Left hindlimb (tissue), 1 donor: ENCODE results near the gene LIMCH1.
"Not testable (repeated sequence)": the region's sequence is repeated elsewhere in the genome, so short reads cannot be mapped to it uniquely, and the experiment has no call there.

Experiments used
- DNase-seq: peaks from one replicate; pipeline ENCODE4 v3.0.0-alpha.2; 2018

Gene LIMCH1

DNA sequence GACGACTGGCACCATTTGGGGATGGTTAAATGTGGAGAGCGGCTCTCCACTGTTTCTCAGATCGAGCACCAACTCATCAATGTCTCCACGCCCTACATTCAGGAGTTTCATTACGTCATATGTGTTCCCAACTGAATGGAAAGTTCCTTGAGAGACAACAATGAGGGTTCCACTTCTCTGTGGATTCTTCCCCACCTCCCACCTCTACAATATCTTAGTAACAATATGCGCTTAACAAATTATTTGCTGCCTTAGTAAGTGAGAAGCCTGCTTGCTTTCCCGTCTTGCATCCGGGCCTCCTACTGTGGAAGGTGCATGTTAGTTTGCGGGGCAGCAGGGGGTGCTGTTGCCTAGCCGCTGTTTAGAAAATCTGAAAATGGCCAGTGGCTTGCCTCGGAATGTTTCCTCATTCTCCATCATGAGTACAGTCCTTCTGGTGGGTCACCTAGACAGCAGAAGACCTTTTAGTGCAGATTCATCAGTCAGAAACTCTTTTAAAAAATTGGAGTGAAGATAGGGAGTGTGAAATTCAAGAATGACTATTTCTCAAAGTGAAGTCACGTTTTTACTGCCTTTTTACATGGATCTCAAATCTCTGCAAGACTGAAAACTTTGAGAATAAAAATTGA is 154.9 kb downstream of the LIMCH1 start:
- peak; percentile 42 for DNase-seq

GRCh38 chr4:41693629-41694028 is 155.7 kb downstream of the LIMCH1 start:
- no peak for DNase-seq

DNA sequence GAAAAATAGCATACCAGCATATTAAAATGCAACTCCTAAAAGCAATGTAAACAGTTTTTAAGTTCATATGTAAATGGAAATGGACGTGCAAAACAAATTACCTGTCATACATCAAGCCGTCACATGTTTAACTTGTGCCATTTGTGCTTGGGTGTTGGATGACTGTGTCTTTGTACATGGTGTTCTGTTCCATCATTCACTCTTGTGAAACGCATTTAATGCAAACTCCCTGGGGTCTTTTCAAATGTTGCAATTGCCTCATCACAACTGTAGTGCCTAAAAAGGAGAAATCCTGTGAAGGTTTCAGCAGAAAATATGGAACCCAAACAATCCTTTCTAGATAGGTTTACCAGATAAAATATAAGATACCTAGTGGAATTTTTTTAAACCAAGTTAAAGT is 158.2 kb downstream of the LIMCH1 start:
- DNase-seq = no peak

DNA sequence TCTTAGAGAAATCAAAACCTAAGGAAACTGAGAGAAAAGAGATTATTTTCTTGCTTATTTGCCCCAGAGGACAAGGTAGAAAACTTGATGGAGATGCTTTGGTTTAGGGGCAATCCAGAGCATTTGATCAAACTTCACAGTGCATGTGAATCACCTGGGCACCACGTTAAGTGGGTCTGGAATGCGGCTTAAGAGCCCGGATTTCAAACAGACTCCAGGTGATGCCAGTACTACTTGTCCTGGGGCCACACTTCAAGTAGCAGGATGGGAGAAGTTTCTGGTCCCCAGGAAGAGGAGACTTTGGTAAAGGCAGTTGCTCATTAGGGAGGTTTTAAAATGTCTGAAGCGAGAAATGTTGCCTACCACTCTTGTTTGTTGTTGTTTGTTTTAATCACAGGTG is 158.8 kb downstream of the LIMCH1 start:
- no peak for DNase-seq

- DNase-seq = no peak
Measured at GRCh38 chr4:41701983-41702382, 164.0 kb downstream of the LIMCH1 start.

DNA sequence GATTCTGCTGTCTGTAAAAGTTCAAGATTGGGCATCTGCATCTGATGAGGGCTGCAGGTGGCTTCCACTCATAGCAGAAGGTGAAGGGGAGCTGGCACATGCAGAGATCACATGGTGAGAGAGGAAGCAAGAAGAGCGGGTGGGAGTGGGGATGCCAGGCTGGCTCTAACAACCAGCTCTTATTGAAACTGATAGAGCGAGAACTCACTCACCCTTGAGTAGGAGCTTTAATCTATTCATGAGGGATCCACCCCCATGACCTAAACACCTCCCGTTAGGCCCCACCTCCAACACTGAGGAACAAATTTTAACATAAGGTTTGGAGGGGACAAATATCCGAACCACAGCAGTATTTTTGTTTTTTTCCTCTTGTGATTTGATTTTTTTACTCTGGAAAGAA is 164.8 kb downstream of the LIMCH1 start:
- DNase-seq = no peak

GRCh38 chr4:41703785-41704184 is 165.8 kb downstream of the LIMCH1 start:
- no peak for DNase-seq

- no peak for DNase-seq
Measured at GRCh38 chr4:41709844-41710481, 172.0 kb downstream of the LIMCH1 start.

- not testable (repeated sequence) for DNase-seq
Measured at GRCh38 chr4:41711654-41712053, 173.7 kb downstream of the LIMCH1 start.

- DNase-seq = no peak
Measured at GRCh38 chr4:41712425-41712824, 174.5 kb downstream of the LIMCH1 start.

DNA sequence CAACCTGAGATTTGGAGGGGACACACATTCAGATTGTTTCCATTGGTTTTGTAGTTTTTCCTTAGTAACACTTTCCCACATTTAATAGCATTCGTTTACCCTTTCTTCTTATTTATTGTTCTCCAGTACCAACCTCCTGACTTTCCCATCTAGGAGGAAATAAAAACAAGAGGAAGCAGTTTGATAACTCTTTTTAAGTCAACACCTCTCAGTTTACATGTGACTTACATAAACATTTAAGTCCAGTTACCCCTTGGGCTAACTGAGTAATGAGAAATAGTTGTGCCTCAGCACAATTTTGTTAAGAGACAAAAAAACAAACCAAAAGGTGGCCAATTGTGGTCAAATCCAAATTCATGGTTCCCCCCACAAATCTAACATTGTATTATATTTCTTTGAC is 175.8 kb downstream of the LIMCH1 start:
- no peak for DNase-seq

DNA sequence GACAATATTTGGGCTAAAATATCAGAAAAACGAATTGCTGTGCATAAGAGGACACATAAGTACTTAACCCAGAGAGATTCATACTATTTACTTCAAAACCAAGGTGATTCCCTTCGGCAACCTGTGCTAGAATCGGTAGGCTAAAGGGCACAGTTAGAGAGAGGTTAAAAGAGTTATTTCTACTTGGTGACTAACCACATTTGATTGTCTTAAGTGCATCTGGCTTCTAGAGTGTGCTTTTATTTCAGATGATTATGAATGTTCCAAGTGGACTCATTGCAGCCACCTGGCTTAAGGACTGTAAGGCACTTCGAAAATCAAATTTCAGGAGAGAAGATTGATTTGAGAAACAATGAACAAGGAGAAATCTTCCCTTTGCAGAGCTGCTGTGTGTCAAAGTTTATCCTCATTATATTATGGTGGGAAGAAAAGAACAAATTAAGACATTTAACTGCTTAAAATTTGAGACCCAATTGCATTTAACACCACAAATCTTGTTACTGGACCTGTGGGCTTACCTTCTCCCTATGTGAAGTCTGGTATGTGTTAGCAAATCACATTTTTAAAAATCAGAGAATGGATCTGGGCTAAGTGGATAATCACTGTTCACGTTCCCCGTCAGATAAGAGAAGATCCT is 176.5 kb downstream of the LIMCH1 start:
- no peak for DNase-seq

DNA sequence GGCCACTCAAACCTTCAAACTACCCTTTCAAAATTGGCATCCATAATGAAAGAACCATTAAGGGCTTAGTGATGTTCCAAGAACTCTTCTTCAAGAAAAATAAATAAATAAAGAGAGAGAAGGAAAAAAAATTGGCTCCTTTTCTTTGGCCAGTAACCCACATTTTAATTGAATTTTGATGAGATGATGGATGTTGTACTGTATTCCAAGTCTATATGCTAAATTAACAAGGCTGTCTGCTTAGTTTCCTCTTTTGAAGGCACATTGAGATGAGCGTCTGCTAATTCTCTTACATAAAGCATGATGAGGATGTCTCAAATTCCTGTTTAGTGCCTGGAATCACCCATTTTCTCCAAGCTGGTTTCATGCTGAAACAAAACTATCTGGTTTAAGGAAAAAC is 177.2 kb downstream of the LIMCH1 start:
- DNase-seq = no peak

- no peak for DNase-seq
Measured at GRCh38 chr4:41718907-41719306, 180.9 kb downstream of the LIMCH1 start.

- DNase-seq = no peak
Measured at GRCh38 chr4:41719417-41719816, 181.5 kb downstream of the LIMCH1 start.

GRCh38 chr4:41722181-41722580 is 184.2 kb downstream of the LIMCH1 start:
- no peak for DNase-seq

GRCh38 chr4:41723286-41723685 is 185.3 kb downstream of the LIMCH1 start:
- DNase-seq = no peak

GRCh38 chr4:41725254-41725653 is 187.3 kb downstream of the LIMCH1 start:
- no peak for DNase-seq

- no peak for DNase-seq
Measured at GRCh38 chr4:41727861-41728572, 190.1 kb downstream of the LIMCH1 start.

- DNase-seq = no peak
Measured at GRCh38 chr4:41728573-41728913, 190.6 kb downstream of the LIMCH1 start.

DNA sequence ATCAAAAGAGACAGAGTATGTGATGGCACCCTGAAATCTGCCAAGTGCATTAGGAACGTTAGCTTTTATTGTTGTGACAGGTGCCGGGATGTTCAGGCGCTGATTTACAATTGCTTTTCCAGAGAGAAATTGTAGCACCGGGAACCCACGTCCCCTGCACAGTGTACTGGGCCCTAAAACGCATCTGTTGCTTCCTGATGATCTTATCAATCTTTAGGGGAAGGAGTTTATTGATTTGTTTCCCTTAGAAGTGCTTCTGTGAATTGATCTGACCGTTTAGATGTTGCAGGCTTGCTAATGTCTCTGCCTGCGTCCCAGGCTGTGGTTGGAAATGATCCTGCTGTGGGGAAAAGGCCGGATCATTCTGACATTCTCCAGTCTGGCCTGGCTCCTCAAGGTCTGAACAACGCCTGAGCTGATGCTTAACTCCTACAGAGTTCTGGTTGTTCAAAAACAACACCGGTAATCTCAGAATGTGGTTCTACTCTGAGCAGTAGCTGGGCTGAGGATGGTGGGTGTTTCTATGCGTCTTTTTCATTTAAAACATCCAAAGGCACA is 193.7 kb downstream of the LIMCH1 start:
- no peak for DNase-seq

GRCh38 chr4:41734371-41734770 is 196.4 kb downstream of the LIMCH1 start:
- no peak for DNase-seq

- not testable (repeated sequence) for DNase-seq
Measured at GRCh38 chr4:41737491-41737890, 199.5 kb downstream of the LIMCH1 start.

- no peak for DNase-seq
Measured at GRCh38 chr4:41741354-41741753, 203.4 kb downstream of the LIMCH1 start.
